PC-3 (cell line): Measurements from ENCODE around the gene MGA.

Source experiments
- CTCF ChIP-seq: fragments of 300-600 bp; sonication (generic); conservative IDR thresholded peaks from 2 replicates; pipeline ENCODE4 v1.5.1; 2017; ENCODE audit warnings: antibody characterized with exemption, low read depth, mild to moderate bottlenecking, low read length
- EZH2 ChIP-seq: fragments of 300-600 bp; sonication (generic); IDR thresholded peaks from one replicate; pipeline ENCODE4 v1.6.1; 2017; ENCODE audit warnings: antibody characterized with exemption, mild to moderate bottlenecking, low read length; ENCODE audit not compliant: unreplicated experiment

- TF ChIP-seq CTCF (no peak), EZH2 (no peak)
Measured at GRCh38 chr15:41651373-41651772, 8.8 kb upstream of the MGA start.
